Left ventricle myocardium inferior (tissue), 1 donor: ENCODE data around the gene CHIT1. TPM values are rescaled to one million over a fixed set of nuclear protein-coding genes. Genes with fewer than 3 reads are reported as not detected.

ENCODE experiments used
- DNase-seq: peaks from one replicate; pipeline ENCODE4 v3.0.0-alpha.2; 2020
- H3K27ac ChIP-seq: fragments of 200-600 bp; replicated peaks from 2 replicates; pipeline ENCODE4 v1.8.0; 2021
- H3K27me3 ChIP-seq: fragments of 200-600 bp; 2 replicates; pipeline ENCODE4 v1.8.0; 2021; ENCODE audit warnings: low read depth
- H3K36me3 ChIP-seq: fragments of 200-600 bp; 2 replicates; pipeline ENCODE4 v1.8.0; 2021
- H3K4me1 ChIP-seq: fragments of 200-600 bp; 2 replicates; pipeline ENCODE4 v1.8.0; 2021
- H3K4me3 ChIP-seq: fragments of 200-600 bp; 2 replicates; pipeline ENCODE4 v1.8.0; 2021; ENCODE audit warnings: mild to moderate bottlenecking, moderate library complexity
- H3K9me3 ChIP-seq: fragments of 200-600 bp; replicated peaks from 2 replicates; pipeline ENCODE4 v1.8.0; 2021
- CTCF ChIP-seq: fragments of 200-600 bp; IDR thresholded peaks from 2 replicates; pipeline ENCODE4 v1.8.0; 2021; ENCODE audit warnings: antibody characterized with exemption, mild to moderate bottlenecking, borderline replicate concordance
- intact Hi-C: fragments of 100-400 bp; cut with micrococcal nuclease; formaldehyde crosslinking; loops from one replicate; pipeline ENCODE4 v1.11.0; 2022
- total RNA-seq: library from RNA; stranded (reverse); fragmentation: NEBNext Ultra II Directional; extraction: Animal tissue kit (Norgen Biotek cat#: 25700); gene quantifications from one replicate; pipeline ENCODE4 v1.2.1, GENCODE V29; 2021
- donor health status: DM: no; HTN: yes; CAD: no; lungs with severe emphysema.

The CHIT1 gene
- total RNA-seq, 1 donor from 2014 or later = not detected

GRCh38 chr1:203275656-203276272 lies 46.3 kb upstream of the CHIT1 start:
- H3K27ac ChIP-seq = peak overlapping the region; percentile 96
- no peaks in the 10 kb centered on the region for H3K36me3 ChIP-seq
- no peak for TF ChIP-seq CTCF
- no peaks in the 10 kb centered on the region for H3K27me3 ChIP-seq
- H3K9me3 ChIP-seq = no peaks in the 10 kb centered on the region
- intact Hi-C loops = loop anchor here (10.0 kb wide), 1 partner anchor 209 kb away; no protein-coding TSS in a partner anchor
- H3K4me3 ChIP-seq = no peak overlapping the region
- peaks cover 94% of the 10 kb centered on the region for H3K4me1 ChIP-seq
- DNase-seq = no peak

GRCh38 chr1:203274603-203275381 lies 45.3 kb upstream of the CHIT1 start:
- Histone ChIP-seq H3K9me3 (no peaks in the 10 kb centered on the region), H3K27me3 (no peaks in the 10 kb centered on the region), H3K36me3 (no peaks in the 10 kb centered on the region), H3K4me3 (no peak overlapping the region), H3K27ac (peak overlapping the region; percentile 96), H3K4me1 (peaks cover 86% of the 10 kb centered on the region)
- no peak for DNase-seq
- intact Hi-C loops = loop anchor here (5.0 to 10.0 kb wide), 3 partner anchors 33 to 210 kb away; partner anchors contain the start of gene BTG2
- no peak for TF ChIP-seq CTCF

- H3K9me3 ChIP-seq = no peaks in the 10 kb centered on the region
- H3K27me3 ChIP-seq = no peaks in the 10 kb centered on the region
- H3K27ac ChIP-seq = peak overlapping the region; percentile 96
- peak; percentile 62 for DNase-seq
- TF ChIP-seq CTCF = no peak
- H3K4me1 ChIP-seq = peaks cover 81% of the 10 kb centered on the region
- no peaks in the 10 kb centered on the region for H3K36me3 ChIP-seq
- peak overlapping the region; percentile 58 for H3K4me3 ChIP-seq
- intact Hi-C loops = loop anchor here (5.0 to 10.0 kb wide), 3 partner anchors 33 to 211 kb away; partner anchors contain the start of gene BTG2
Observed at GRCh38 chr1:203273869-203274602, 44.6 kb upstream of the CHIT1 start.

- TF ChIP-seq CTCF = peak; percentile 99
- Histone ChIP-seq H3K27ac (peak overlapping the region; percentile 96), H3K36me3 (no peaks in the 10 kb centered on the region), H3K4me1 (peaks cover 80% of the 10 kb centered on the region), H3K27me3 (no peaks in the 10 kb centered on the region), H3K9me3 (no peaks in the 10 kb centered on the region), H3K4me3 (peak overlapping the region; percentile 58)
- peak; percentile 85 for DNase-seq
- intact Hi-C loops = loop anchor here (5.0 to 10.0 kb wide), 3 partner anchors 34 to 211 kb away; partner anchors contain the start of gene BTG2
Observed at GRCh38 chr1:203273206-203273868, 43.9 kb upstream of the CHIT1 start.
